NOMO-1 treated with dmso at 0.1 percent for 144 hours (cell line): Measurements from ENCODE around the gene MORF4L2.
"Not testable (repeated sequence)": the region's sequence is repeated elsewhere in the genome, so short reads cannot be mapped to it uniquely, and the experiment has no call there.

Experiments
- DNase-seq: peaks from one replicate; lab custom pipeline; 2025; ENCODE audit not compliant: unreplicated experiment; lab: John Stamatoyannopoulos, UW

Gene MORF4L2

DNA sequence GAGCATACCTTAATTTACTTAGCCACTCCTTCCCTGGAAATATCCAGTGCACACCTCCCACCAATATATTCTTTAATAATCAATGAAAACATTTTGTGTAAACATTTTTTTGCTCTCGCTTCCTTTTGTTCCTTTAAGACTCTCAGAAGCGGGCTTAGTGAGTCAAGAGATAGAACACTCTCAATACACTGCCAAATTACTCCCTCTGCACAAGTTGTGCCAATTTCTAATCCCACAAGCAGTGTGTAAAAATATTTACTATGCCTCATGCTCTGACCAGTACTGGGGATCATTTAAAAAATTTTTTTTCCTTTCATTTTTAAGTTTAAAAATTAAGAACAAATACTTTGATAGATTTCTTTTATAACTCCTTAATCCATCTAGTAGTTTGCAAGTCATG lies 5.1 kb downstream of the MORF4L2 start:
- no peak for DNase-seq

DNA sequence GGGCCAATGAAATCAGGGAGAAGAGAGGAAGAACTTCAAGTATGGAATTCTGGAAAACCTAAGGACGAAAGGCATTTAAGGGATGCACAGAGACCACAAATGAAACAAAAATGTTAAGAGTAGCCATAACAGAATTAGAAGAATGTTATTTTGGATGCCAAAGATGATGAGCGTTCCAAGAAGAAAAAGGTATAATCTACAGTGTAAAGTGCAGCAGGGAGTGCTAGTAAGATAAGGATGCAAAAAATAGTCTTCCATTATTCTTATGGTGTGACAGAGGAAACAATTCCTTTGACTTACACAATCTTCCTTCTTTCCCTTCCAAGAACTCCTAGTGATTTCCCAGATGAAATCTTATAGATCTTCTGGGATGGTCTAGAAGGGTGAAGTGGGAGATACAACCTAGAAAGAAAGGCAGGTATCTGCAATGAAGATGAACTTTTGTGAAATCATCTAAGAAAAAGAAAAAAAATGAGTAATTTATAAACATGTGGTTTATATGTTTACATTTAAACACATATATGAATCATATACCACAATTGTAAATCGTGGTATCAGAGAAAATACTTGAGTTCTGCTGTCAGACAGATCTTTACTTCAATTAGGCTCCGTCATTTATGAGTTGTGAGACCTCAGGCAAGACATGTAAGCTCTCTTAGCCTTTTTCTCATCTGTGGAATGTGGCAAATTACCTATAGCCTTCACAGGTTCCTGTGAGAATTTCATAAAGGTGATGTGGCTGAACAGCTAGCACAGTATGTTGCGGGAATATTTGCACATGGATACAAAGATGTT lies 8.1 kb downstream of the MORF4L2 start:
- no peak for DNase-seq

- DNase-seq: no peak
These were observed 11.7 kb downstream of the MORF4L2 start for GRCh38 chrX:103674531-103675454.

GRCh38 chrX:103669745-103670144 lies 16.8 kb downstream of the MORF4L2 start:
- no peak for DNase-seq

GRCh38 chrX:103666202-103667107 lies 20.0 kb downstream of the MORF4L2 start:
- no peak for DNase-seq

DNA sequence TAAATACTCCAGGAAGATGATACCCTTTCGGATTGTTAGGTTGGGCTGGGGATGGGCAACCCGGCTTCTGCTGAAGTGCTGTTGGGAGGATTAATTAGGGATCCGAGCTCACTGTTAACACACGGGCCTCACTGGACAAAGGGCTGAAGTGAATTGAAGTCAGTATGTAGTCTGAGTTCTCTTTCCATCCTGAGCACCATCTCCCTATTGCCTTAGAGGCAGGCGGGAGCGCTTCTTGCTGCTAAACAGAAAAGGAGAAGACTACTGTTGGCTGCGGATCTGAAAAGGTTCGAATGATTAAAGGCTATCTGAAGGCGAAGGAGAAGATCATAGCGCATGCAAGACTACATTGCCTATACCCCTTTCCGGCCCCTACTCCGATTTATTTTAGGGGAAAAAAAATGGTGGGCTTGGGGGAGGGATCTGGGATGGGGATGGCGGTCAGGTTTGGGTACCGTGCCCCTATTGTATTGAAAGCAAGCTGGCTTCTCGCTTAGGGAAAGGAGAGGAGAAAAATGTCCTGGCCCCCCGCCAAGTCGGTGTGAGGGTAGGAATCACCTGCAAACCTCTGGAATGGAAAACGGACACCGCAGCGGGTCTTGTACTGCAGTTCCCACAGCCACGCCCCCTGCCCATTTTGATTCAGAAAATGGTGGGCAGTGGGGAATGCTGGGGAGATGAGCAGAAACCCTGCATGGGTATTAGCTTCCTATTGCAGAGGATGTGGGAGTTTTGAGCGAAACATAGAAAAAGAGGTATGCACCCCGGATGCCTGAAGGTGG lies 22.3 kb downstream of the MORF4L2 start:
- no peak for DNase-seq

DNA sequence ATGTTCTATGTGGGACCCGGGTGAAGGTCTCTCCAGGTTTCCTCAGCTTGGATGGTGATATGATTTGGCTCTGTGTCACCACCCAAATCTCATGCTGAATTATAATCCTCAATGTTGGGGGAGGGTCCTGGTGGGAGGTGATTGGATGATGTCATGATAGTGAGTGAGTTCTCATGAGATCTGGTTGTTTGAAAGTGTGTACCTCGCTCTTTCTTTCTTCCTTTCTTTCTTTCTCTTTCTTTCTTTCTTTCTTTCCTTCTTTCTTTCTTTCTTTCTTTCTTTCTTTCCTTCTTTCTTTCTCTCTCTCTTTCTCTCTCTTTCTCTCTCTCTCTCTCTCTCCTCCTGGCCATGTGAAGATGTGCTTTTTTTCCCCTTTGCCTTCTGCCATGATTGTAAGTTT lies 27.0 kb downstream of the MORF4L2 start:
- not testable (repeated sequence) for DNase-seq

- no peak for DNase-seq
These were observed 27.6 kb downstream of the MORF4L2 start for GRCh38 chrX:103658681-103659433.

GRCh38 chrX:103657066-103657465 lies 29.4 kb downstream of the MORF4L2 start:
- DNase-seq: not testable (repeated sequence)

DNA sequence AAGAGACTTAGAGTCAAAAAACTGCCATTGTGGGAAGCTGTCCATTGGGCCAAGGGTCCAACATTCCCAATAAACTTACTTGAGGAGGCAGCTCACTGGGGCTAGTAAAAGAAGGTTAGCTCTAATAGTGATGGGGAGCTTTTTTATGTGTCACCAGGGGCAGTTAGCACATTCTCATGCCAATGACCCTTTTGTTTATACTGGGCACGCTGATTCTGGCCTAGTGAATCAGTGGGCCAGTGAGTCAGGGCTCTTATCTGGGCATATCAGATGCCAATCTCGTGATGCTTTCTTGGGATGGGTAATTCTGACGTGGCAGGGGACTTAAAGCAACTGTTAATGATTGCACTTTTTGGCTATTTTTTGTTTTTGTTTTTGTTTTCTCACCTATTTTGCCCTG lies 29.9 kb downstream of the MORF4L2 start:
- no peak for DNase-seq

GRCh38 chrX:103655230-103656000 lies 31.1 kb downstream of the MORF4L2 start:
- DNase-seq: not testable (repeated sequence)

DNA sequence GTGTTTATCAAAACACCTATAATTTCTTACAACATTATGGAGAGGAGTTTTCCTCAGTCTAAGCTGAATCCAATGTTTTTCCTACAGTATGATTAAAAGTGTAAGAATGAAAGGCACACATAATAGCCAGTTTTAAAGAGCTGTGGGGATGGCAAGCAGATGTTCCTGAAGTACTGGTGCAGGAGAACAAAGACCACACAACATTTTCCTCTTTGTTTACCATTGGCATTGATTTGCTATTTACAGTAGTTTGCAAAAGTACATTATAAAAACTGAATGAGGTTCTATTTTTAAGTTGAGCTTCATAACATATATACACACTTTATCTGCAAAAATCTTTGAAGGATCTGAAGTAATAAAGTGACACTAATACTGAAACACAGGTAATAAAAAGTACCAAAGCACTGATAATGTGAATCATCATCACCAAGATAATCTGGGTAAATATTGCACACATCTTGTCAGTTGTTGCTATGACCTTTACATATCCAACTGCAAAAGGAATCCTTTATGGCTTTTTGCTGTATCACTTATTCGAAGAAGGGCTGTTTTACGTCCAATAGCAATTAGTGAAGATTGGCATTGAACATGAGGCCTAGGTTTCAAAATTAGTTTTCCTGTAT lies 35.2 kb downstream of the MORF4L2 start:
- no peak for DNase-seq

GRCh38 chrX:103647630-103648029 lies 38.9 kb downstream of the MORF4L2 start:
- no peak for DNase-seq

- no peak for DNase-seq
These were observed 42.4 kb downstream of the MORF4L2 start for GRCh38 chrX:103644125-103644524.

- no peak for DNase-seq
These were observed 45.9 kb downstream of the MORF4L2 start for GRCh38 chrX:103640401-103641155.

DNA sequence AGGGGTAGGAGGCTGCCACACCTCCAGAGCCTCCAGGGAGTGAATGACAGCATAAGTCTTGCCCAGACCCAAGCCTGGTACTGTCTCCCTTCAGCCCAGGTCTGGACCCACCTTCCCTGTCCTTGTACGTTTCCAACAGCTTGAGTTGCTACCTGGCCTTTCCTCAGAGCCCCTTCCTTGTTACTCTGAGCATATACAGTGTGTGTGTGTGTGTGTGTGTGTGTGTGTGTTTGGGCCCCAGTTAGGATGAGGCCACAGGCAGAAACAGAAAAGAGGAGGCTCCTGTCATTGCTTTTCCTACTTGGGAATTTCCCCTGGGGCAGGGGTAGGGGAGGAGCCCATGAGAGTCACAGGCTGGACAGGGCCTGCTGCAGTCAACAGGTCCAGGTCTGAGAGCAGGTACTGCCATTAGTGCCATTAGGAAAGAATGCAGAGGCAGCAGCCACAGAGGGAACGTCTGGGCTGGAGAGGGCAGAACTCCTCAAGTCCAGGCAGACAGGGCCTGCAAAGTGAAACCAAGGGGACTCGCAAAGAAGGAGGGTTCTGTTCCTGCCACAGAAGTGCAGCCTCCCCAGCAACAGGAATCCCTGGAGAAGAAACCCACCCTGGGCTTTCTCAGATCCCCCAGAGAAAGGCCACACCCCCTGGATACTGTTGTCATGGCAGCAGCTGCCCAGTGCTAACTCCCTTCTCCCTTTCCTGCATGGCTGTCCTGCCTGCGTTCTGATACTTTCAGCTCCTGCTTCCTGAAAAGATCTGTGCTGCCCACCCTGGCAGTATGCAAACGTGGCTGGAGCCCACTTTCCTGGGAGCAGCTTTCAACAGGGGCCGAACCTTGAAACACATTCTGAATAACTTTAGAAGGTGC lies 47.8 kb downstream of the MORF4L2 start:
- DNase-seq: not testable (repeated sequence)
